HG03457 (cell line): ENCODE measurements around the gene LRRTM4.

Source experiments
- ATAC-seq: cut with Tn5 transposase; IDR thresholded peaks from one replicate; pipeline ENCODE4 v1.9.1; 2021; ENCODE audit warnings: moderate number of reproducible peaks; ENCODE audit not compliant: unreplicated experiment

LRRTM4 gene

GRCh38 chr2:76930056-76930744 is 592.0 kb downstream of the LRRTM4 start:
- no peak for ATAC-seq

GRCh38 chr2:76928026-76928425 is 594.1 kb downstream of the LRRTM4 start:
- ATAC-seq, result no peak

- no peak for ATAC-seq
Observed at GRCh38 chr2:76921006-76921405, 601.2 kb downstream of the LRRTM4 start.

GRCh38 chr2:76895469-76895868 is 626.7 kb downstream of the LRRTM4 start:
- ATAC-seq, result no peak

DNA sequence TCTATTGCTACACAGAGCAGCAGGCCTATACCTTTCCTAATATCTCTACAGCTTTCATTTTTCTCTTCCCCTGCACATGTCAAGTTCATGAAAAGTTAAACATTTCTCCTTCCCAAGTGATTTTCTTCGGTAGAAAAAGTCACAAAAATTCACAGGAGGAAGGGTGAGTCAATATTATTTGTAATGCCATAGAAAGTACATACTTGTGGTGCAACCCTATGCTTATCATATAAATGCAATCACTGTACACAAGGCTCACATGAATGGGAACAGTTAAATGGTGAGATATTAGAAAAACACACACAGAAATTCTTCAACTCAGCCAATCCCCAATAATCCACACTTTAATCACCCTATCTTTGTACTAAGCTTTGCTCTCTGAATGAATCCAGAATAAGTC is 651.6 kb downstream of the LRRTM4 start:
- no peak for ATAC-seq

DNA sequence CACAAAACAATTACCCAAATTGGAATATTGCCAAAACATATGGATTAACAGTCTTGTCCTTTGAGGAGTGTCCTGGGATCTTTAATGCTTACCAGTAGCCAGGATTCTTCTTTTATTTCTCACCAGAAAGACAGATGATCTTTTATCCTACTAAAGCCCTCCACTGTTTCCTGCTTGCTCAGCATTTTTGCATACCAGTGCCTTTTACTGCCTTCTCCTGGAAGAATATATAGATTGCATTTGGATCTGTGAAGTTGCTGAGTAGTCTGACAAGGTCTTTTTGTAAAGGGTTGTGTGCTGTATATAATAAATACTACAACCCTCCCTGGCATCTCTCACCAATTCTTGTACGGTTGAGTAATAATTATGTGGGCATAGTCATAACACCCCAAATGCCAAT is 652.2 kb downstream of the LRRTM4 start:
- ATAC-seq, result no peak

DNA sequence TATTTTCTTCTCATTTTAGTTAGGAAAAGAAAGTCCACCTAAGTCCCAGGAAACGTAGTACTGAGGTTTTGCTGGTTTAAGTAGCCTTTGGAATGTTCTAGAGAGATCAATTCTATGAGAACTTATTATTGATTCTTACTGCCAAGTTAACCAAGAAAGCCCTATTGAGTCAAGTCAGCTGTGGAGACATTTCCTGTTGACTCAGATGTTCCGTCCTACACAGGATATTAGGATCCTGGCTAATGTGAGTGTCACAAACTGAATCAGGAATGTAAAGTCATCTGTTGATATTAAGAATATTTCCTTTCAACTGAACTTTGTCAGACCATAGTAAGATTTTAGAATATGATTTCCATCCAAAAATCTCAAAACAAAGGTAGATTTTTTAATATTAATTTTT is 654.3 kb downstream of the LRRTM4 start:
- ATAC-seq, result no peak

GRCh38 chr2:76866464-76866863 is 655.7 kb downstream of the LRRTM4 start:
- ATAC-seq, result no peak

GRCh38 chr2:76862901-76863300 is 659.3 kb downstream of the LRRTM4 start:
- no peak for ATAC-seq

GRCh38 chr2:76861708-76862107 is 660.5 kb downstream of the LRRTM4 start:
- no peak for ATAC-seq

- ATAC-seq, result no peak
Observed at GRCh38 chr2:76851000-76851399, 671.2 kb downstream of the LRRTM4 start.

- no peak for ATAC-seq
Observed at GRCh38 chr2:76849086-76849485, 673.1 kb downstream of the LRRTM4 start.

DNA sequence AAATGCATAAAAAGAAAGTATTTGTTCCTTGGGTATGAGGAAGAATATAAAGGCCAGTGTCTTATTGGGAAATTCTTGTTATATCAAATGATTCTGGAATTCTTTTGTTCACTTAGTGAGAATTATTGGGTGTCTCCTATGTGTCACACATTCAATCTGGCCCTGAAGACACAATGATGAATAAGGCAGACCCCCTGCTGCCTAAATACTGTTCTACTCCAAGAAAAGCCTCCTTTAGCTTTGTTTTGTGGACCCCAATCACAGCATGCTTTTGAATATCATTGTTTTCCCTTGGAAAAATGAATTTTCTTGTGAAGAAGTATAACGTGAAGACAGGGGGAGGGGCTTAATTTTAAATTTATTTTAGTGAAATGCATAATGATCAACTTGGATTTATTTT is 682.4 kb downstream of the LRRTM4 start:
- ATAC-seq, result no peak

DNA sequence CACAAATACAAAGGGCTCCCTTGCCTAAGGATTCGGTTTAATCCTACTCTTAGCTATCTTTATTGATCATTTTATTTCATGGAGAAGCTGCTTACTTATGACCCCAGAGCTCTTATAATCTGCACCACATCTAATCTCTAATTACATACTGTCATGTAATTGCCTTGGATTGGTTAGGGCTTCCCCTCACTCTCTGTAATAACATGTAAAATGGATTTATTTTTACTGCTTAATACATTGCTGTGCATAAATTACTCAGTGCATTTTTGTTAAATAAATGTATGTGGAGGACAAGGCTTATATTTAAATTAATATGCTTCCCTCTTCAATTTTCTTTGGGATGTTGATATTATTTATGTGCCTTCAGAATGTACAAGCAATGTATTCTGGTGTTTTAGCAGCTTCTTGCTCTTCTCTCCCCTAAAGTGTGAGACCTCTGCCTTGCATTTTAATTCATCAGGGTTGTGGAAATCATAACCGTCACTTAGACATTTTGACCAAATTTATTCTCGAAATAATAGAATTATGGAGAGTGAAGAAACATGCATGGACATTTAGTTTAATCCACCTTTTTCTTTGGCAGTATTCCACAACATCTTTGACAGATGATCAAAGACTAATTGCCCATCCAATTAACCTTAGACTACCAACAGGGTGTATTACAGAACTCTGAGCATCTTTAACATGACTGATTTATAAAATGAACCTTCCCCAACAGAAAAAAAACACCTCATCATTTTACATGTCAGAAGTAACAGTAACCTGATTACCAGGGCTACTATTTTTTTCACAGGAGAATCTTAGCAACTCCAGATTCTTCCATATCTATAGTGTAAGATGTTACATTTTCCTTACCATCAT is 692.6 kb downstream of the LRRTM4 start:
- ATAC-seq, result no peak

- ATAC-seq, result no peak
Observed at GRCh38 chr2:76826691-76827090, 695.5 kb downstream of the LRRTM4 start.

- no peak for ATAC-seq
Observed at GRCh38 chr2:76825140-76825970, 696.8 kb downstream of the LRRTM4 start.

DNA sequence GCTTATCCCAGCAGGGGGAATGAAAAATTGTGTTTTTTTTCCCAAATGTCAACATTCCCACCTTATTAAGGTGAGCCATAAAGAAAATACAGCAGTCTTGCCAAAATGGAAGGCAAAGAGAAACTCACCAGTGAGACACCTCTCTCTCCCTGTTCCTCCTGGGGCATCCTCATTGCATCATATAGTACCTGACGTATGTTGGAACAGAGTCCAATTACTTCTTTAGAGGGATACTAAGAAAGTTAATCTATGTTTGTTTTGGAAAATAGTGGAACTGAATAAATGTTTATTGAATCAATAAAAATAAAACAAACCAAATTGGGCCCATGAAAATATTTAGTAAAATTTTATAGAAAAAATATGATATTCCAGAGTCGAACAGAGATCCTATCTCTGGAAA is 700.4 kb downstream of the LRRTM4 start:
- no peak for ATAC-seq

DNA sequence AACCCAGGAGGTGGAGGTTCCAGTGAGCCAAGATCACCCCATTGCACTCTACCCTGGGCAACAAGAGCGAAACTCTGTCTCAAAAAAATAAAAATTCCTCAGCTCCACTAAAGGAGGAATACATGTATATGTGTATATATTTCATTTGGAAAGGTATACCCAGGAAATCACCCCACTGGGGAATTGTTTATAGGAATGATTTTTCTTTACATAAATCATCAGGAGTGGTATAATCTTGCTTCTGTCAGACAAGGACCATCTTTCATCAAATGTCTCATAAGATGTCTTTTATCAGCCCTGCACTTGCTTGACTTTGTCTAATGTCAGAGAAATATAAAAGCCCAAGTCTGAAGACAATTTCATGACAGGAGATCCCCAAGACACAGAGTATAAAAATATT is 709.1 kb downstream of the LRRTM4 start:
- no peak for ATAC-seq

DNA sequence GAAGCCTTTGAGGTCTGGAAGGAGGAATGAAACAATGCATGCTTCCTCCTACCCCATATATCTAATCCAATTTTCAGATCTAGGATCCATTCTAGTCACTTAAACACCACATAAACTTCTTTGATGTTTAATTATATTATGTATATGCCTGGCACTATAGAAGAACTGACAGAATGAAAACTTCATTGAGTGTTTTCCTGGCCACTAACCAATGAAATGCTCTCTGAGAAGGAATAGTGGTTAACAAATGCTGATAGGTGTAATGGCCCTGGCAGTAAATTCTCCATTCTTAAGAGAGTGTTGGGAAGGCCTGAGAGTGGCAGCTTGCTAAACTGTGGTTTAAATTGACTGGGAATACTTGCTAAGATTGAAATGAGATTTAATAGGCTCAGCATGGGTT is 710.0 kb downstream of the LRRTM4 start:
- ATAC-seq, result no peak

- no peak for ATAC-seq
Observed at GRCh38 chr2:76809136-76809535, 713.0 kb downstream of the LRRTM4 start.

- no peak for ATAC-seq
Observed at GRCh38 chr2:76808732-76809131, 713.4 kb downstream of the LRRTM4 start.
